Erythroblast (primary cell): Measurements from ENCODE around the gene PRRC1.

Source experiments
- GATA1 ChIP-seq: IDR thresholded peaks from 2 replicates; pipeline ENCODE4 v1.6.1; 2011; ENCODE audit warnings: low read depth, mild to moderate bottlenecking, control low read depth, low read length, moderate library complexity
- POLR2A ChIP-seq: IDR thresholded peaks from 2 replicates; pipeline ENCODE4 v1.6.1; 2011; ENCODE audit warnings: mild to moderate bottlenecking, low read length

GRCh38 chr5:127580731-127581130 lies 63.3 kb downstream of the PRRC1 start:
- TF ChIP-seq POLR2A (no peak), GATA1 (no peak)
